Stimulated activated CD4-positive, alpha-beta T cell treated with anti-CD3 and anti-CD28 coated beads, Interleukin-4, amount 100 ng/mL, for 1 hour (primary cell): ENCODE measurements around the gene KLHL34.
A peak's percentile ranks its signal among the peaks of the same experiment; 100 is the strongest.

Experiments used
- DNase-seq: peaks from one replicate; pipeline ENCODE4 v3.0.0-alpha.2; 2020

Gene KLHL34, protein sequence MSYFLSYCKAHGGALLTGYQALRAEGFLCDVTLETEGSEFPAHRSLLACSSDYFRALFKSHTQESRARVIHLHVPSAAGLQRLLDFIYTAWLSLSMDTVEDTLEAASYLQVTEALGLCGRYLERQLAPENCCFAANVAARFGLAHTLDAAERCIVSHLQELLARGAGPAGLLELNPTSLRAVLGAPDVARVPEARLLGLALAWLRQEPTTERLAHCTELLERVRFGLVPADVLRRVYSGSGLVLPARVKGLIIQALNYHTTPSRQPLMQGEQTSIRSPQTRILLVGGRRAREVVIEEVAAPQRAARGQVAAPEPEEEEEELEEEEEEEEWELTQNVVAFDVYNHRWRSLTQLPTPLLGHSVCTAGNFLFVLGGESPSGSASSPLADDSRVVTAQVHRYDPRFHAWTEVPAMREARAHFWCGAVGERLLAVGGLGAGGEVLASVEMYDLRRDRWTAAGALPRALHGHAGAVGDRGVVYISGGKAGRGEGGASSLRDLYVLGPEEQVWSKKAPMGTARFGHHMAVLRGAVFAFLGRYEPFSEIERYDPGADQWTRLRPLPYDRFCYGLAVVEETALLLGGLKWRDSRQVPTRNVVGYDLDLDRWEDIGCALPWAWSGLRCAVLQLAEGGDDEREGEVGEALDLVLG

DNA sequence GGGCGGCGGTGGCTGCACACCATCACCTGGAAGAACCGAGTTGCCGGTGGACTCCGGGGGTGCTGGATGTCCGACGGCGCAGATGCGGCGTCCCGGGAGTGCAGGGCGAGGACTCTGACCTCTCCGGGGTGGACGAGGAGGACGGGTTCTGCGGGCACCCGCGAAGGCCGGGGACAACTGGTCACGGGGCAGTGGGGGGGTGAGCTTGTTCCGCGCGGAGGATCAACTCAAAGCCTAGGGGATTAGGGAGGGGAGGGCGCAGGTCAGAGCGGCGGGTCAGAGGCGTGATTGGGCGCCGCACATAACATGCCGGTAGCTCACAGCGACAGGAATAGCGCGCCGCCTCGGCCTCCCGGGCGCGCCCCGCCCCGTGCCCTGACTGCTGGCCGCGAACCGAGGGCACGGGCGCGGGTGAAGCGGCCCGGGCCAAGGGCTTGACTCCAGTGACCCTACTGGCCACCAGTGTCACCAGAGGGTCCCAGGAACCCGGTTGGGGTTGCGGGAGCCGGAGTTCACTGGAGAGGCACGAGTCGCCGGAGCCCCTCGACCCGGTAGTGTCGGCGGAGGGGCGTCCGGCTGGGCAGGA lies at the start of gene KLHL34:
KLHL34 (minus strand) TSS at position 179 of the 586 bp plus-strand sequence. CDS start 542 bp downstream, outside the sequence.
- peak; percentile 20 for DNase-seq

DNA sequence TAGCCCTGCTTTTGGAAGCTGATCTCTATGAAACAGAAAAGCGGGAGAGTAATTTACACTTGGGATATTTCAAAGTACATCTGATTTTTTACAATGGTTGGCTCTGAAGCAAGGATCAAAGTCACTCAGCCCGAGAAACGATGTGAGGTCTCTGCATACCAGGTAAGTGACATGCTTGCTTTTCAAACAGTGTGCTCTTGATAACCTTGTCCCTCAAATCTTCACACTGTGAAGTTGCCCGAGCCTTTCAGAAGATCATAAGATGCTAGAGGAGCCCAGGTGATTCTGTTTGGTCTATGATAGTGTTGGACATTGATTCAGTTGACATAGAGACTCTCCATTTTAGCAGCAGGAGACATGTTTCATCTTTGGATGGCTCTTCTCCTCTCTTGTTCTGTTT lies 47.1 kb upstream of the KLHL34 start:
- DNase-seq = no peak

DNA sequence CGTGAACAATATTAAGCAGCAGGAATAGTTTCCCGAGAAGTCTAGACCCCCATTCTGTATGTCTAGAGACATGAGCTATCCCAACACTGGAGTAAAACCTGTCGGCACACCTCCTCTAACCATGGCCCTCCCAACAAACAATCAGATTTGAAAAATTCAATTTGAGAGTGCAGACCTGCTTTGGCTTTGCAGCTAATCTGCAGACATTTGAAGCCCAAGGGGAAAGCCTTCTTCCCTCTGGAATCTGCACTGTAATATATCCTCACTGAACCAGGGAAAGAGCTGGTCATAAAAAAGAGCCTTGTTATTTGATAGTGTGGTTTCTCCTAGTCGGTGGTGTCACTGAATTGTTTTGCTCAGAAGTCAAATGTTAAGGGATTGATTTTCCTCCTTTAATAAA lies 44.6 kb upstream of the KLHL34 start:
- no peak for DNase-seq

DNA sequence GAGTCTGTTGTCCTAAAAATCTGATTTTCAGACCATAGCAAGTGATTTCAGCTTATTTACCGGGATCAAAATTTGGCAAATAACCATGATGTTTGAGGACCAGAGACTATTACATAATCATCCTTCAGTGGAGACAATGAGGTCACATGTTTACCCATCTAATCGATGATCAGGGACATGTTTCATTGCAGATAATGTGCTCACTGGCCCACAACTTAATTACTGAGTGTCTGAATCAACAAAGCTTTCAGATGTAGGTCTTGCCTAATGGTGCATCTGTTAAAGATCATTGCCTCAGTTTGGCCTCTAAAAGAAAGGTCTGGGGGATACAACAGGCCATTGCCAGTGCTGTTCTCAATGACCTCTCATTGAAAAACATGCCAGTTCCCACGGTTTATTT lies 42.8 kb upstream of the KLHL34 start:
- no peak for DNase-seq

DNA sequence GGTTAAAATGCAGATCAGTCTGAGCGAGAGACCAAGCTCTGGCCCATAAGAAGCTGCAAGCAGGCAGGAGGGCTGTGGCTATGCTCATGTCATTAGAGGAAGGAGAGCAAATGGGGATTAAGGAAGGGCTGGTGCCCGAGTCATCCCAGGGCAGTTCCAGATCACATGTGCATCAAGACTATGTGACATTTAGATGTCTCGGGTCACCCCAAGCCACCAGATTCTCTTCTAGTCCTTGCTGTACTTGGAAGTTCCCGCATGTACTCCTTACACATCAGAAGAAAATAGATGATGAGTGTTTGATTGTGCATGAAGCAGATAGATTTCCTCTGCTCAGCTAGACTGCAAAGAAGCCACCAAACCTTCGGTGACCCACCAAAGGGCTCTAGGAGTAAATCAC lies 42.1 kb upstream of the KLHL34 start:
- DNase-seq = no peak

DNA sequence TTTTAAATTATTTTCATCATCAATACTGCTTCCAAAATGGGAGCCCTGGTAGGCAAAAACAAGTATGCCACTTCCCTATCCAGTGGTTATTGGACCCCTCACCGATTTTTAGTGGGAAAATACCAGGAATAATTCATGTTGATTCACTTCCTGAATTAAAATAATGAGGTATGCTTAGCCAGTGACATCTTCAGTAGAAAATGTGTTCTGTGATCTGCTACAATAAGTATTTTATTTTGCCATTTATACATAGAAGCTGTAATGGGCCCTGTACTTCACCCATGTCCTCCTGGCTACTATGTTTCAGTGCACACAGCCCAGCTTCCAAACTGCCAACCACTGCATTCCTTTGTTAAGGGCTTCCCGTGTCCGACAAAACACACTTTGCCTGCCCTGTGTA lies 41.0 kb upstream of the KLHL34 start:
- no peak for DNase-seq

DNA sequence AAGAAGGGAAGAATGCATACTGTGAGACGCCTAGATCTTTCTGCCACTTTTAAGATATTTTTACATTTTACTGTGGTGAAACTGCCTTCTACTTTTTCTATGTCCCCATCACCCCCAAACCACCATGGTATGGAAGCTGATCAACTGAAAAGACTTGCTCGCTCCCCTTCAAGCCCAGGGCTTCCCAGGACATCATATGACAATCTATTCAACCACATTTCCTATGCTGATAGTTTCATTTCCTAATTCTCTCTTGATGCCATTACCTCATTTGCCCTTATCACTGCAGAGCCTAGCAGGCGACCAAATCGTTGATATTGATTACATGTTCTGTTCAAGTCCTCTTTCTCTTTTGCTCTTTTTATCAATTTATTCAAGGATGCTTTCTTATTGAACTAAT lies 40.1 kb upstream of the KLHL34 start:
- no peak for DNase-seq

DNA sequence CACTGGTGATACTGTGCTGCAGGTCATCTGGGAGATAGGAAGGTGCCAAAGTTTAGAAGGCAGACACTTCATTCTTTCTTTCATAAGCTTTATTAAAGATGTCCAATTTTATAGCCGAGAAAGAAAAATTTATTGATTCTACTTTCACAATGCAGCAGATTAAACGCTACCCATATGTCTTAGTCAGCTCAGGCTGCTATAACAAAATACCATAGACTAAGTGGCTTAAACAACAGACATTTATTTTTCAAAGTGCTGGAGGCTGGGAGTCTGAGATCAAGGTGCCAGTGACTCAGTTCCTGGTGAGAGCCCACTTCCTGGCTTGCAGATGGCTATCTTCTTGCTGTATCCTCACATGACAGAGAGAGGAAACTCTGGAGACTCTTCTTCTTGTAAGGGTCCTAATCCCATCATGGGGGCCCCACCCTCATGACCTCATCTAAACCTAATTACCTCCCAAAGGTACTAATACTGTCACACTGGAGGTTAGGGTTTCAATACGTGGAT lies 33.4 kb upstream of the KLHL34 start:
- DNase-seq = no peak

DNA sequence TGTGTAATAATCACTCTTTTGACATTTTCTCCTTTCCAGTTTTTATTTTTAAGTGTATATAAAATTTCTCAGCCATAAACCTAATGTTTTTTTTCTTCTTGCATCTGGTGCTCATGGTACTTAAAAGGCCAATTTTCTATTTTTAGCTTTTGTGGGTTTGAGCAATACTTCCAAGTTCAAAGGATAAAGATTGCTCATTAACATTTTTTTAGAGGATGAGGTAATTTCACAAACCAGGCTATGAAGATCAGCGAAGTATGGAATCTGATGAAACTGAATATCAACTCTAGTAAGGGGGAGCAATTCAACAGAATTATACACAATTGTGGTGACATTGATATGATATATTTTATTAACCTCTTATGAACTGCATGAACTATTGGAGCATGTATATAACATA lies 25.8 kb upstream of the KLHL34 start:
- DNase-seq = no peak

DNA sequence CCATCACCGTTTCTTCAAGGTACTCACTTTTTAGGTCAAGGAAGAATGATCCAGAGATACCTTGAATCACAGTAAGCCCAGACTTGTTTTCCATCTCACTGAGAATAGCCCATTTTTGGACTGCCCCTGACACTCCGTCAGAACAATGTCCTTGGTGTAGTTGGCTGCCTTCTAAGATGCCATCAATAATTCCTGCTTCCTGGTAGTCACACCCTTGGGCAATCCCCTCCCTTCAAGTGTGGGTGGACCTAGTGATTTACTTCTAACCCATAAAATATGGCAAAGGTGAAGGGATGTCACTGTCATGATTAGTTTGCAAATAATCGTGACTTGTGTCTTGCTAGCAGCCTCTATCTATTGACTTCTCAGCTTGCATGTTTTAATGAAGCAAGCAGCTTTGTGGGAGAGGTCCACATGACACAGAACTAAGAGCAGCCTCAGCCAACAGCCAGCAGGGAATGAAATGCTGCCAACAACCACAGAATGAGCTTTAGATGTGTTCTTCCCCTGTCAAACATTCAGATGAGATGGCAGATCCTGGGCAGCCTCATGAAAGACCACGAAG lies 20.0 kb upstream of the KLHL34 start:
- no peak for DNase-seq

DNA sequence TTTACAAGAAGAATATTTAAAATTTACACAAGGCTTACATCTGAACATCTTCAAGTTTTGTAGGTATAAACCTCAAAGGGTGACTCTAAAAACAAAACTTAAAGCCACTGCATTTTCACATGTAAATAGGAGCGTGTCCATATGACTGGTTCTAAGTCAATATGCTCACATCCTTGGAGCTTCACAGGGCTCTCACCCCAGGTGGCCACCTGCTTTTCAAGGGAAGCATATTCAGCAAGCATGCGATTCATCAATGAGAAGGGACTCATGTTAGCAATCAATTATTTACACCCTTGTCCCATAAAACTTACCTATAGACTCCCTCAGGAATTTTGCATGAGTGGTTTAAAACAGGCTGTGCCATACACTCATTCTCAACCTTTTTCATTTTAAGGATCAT lies 17.8 kb upstream of the KLHL34 start:
- DNase-seq = no peak

DNA sequence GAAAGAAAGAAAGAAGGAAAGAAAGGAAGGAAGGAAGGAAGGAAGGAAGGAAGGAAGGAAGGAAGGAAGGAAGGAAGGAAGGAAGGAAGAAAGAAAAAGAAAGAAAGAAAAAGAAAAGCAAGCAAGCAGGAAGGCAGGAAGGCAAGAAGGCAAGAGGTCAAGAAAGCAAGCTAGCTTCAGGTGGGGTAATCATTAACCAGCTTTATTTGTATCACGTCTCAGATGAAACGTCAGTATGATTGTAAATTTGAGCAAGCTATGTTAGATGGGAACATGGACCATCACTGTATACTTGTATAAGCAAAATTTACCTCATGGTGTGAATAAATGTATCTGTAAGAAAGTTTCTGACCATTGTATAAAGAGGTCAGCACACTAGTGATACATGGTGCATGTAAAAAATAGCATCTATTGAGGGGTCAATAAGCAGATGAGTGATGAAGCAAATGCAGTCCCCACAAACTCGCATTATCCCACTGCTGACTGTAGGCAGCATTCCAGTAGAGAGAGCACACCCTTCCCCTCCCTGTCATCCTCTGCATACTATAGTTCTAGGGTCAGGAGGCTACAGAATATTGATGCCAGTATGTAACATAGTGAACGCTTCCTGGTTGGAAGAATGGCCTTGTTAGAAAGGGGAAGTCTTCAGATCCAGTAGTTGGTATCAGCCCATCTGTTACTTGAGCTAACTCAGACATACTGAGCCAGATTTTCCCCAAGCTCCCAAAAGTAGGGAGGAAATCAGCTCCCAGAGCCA lies 16.5 kb upstream of the KLHL34 start:
- no peak for DNase-seq

DNA sequence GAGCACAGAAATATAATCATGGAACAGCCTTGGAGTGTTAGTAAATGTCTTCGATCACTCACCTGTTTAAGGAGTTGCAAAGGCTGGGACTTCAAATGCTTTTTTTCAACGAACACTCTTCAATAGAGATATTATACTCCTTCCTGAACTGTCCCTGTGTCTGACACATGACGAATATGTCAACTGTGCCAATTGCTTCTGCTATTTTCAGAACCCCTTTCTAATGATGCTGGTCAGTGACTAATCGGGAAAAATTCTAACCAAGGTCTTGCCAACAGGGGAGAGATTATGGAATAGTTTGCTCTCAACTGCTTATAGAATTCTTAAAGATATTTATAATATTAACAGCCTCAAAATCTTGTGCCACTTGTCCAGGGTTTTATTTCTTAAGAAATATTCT lies 8.5 kb upstream of the KLHL34 start:
- DNase-seq = no peak

DNA sequence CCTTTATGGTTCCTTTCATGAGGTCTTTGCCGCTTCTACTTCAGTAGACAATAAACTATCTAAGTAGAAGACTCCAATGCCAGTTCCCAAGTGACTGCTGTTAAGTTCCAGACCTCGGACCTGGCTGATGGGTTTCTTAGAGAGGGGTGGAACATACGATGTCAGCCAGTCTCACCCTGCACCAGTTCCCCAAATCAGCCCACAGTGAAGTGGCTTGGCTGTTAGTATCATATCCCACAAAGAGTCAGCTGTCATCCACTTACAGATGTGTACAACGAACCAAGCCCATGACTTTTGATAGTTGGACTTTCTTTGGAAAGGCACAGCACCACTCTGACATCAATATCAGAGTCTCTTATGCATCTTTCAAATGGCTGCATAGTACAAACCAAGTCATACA lies 8.1 kb upstream of the KLHL34 start:
- DNase-seq = no peak

DNA sequence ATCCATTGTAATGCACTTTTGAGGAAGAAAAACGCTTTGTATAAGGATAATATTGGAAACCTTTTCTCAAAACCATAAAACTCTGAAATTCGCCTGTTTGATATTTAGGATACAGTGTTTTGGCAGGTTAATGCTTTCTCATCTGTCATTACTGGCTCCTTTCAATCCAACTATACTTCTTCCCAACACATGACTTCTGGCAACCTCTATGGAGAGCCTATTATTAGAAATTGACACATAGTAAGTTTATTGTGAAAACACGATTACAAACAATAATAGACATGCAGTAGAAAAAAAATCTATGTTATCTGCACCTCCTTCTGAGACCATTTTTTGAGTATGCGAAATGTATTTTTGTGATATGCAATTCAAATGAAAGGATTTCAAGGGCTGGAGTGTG lies 4.6 kb upstream of the KLHL34 start:
- DNase-seq = no peak

DNA sequence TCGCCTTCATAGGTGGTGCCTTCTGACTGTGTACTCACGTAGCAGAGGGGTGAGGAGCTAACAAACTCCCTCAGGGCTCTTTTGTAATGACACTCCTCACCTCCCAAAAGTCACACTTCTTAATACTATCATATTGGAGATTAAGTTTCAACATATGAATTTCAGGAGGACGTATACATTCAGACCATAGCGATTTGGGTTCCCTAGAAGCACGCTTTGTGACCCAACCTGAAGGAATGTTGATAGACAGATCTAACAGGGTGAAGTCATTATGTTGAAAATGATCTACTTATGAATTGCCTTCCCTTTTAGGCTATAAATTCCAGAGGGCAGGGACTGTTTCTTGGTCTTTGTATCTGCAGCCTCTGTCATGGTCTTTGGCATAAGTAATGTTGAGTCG lies 3.2 kb upstream of the KLHL34 start:
- no peak for DNase-seq

DNA sequence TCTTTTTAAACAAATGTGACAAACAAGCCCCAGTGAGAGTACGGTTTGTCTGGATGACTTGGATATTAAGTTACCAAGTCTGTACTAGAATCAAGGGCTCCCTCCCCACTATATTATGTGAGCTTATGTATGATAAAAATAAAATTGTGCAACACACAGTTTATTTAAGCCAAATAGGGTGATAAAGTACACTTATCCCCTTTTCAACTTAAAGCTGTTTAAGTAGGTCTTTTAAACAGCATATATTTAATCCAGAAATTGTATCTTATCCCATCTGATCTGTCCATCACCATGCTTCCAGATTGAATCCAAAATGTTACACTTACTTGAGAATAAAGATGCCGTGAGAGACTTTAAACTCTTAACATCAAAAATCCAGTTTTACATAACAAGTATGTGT lies 2.0 kb upstream of the KLHL34 start:
- DNase-seq = no peak

DNA sequence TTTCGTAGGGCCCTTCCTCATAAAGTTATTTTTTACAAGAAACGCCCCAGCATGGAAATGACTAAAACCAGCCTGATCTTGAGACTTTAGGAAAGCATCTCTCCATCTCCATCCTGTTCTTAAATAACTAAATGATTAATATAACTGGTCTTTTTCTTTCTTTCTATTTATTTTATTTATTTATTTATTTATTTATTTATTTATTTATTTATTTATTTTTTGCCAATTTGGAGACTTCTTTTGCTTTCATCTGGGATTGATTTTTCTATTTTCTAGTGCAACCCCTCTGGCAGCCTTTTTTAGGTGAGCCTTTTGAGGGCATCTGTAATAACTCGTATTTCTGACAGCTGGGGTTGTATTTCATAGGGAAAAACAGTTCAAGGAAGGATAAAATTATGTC lies 1.2 kb upstream of the KLHL34 start:
- no peak for DNase-seq

DNA sequence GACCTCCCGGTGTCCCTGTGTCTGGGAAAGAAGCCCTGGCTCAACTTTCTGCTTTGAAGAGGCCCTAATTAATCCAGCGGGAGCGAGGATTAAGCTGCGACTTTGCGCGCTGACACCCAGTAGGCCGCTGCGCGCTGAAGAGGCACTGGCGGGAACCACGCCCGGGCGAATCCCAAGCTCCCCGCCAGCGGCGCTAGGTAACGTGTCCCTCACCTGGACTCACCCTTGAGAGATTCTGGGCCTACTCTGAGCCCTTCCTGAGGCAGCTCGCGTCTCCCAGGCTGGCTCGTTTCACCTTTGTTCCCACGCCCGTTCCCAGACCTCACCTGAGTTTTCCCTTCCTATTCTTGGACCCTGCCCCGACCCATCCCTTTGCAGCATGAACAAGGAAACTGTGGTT lies 616 bp upstream of the KLHL34 start:
- DNase-seq = peak; percentile 17

DNA sequence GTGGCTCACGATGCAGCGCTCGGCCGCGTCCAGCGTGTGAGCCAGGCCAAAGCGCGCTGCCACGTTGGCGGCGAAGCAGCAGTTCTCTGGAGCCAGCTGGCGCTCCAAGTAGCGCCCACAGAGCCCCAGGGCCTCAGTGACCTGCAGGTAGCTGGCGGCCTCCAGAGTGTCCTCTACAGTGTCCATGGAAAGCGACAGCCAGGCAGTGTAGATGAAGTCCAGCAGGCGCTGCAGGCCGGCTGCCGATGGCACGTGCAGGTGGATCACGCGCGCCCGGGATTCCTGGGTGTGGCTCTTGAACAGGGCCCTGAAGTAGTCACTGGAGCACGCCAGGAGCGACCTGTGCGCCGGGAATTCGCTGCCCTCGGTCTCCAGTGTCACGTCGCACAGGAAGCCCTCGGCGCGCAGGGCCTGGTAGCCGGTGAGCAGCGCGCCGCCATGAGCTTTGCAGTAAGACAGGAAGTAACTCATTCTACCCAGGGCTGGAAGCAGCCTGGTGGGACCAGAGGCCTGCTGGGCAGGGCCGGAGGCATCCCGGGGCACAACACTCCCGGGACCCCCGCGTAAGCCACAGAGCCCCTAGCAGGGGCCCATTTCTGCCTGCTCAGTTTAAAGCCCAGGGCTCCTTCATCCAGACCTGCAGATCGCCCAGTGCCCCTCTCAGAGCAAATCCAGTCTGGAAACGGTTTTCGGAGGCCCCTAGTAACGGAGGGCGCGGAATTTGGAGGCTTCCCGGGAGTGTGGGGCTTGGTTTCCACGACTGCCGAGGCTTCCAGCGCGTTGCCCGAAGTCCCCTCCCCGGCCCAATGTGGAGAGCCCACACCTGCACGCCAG lies 595 bp downstream of the KLHL34 start:
- peak; percentile 5 for DNase-seq

DNA sequence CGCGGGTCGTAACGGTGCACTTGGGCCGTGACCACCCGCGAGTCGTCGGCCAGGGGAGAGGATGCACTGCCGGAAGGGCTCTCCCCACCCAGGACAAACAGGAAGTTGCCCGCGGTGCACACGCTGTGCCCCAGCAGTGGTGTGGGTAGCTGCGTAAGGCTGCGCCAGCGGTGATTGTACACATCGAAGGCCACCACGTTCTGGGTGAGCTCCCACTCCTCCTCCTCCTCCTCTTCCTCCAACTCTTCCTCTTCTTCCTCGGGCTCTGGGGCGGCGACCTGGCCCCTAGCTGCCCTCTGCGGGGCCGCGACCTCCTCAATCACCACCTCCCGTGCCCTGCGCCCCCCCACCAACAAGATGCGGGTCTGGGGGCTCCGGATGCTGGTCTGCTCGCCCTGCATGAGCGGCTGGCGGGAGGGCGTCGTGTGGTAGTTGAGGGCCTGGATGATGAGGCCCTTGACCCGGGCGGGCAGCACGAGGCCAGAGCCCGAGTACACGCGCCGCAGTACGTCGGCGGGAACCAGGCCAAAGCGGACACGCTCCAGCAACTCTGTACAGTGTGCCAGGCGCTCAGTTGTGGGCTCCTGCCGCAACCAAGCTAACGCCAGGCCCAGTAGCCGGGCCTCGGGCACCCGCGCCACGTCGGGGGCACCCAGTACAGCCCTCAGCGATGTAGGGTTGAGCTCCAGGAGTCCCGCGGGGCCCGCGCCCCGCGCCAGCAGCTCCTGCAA lies 1.4 kb downstream of the KLHL34 start:
- DNase-seq = no peak
